B cell (primary cell): ENCODE measurements around the gene FBN1. TPM values are rescaled to one million over a fixed set of nuclear protein-coding genes. Genes with fewer than 3 reads are reported as not detected.

Experiments used
- ATAC-seq: fragments of 200-7000 bp; cut with Tn5 transposase; one replicate; pipeline ENCODE4 v1.10.0; 2021; ENCODE audit warnings: low read depth, mild to moderate bottlenecking, moderate number of reproducible peaks, moderate library complexity
- CTCF ChIA-PET: fragments of 350-600 bp; sonication (Branson Sonifier 250); formaldehyde crosslinking; loops from one replicate; lab custom pipeline; 2021; ENCODE audit warnings: antibody characterized with exemption, inconsistent platforms; lab: Charles Lee
- POLR2A ChIA-PET: fragments of 350-600 bp; sonication (Branson Sonifier 250); formaldehyde crosslinking; loops from one replicate; lab custom pipeline; 2021; ENCODE audit warnings: antibody characterized with exemption; lab: Charles Lee
- DNase-seq: peaks from one replicate; pipeline ENCODE4 v3.0.0; 2013
- H2AFZ ChIP-seq: 2 replicates; pipeline ENCODE4 v1.6.1; 2012; ENCODE audit warnings: mild to moderate bottlenecking, low read depth, low read length; ENCODE audit not compliant: insufficient read depth, poor library complexity, severe bottlenecking
- H3K27ac ChIP-seq, 2 donors: 1 replicate in 1 of 2; 2 replicates in 1 of 2; pipeline ENCODE4 v1.5.1; 2012 to 2013; ENCODE audit warnings: low read length in 2 of 2, mild to moderate bottlenecking in 2 of 2, moderate library complexity in 1 of 2
- H3K27me3 ChIP-seq, 4 experiments: fragments of 200-600 bp in 1 of 4; sonication (generic) in 1 of 4; replicated peaks in 1 of 4; 1 replicate in 2 of 4; 2 replicates in 2 of 4; pipeline versions ENCODE4 v1.6.1 to v1.7.0; 2013 to 2016; ENCODE audit warnings: low read length in 3 of 4, mild to moderate bottlenecking in 2 of 4, mixed read lengths in 1 of 4, moderate library complexity in 1 of 4; ENCODE audit not compliant: insufficient read depth in 4 of 4, control insufficient read depth in 3 of 4; ENCODE audit errors: control extremely low read depth in 1 of 4
- H3K36me3 ChIP-seq, 2 experiments: replicated peaks in 1 of 2; 1 replicate in 1 of 2; 2 replicates in 1 of 2; pipeline versions ENCODE4 v1.6.1 to v1.7.1; 2013; ENCODE audit warnings: low read length in 1 of 2; ENCODE audit not compliant: insufficient read depth in 2 of 2, control insufficient read depth in 1 of 2; ENCODE audit errors: control extremely low read depth in 1 of 2, extremely low read depth in 1 of 2
- H3K4me1 ChIP-seq, 2 donors: fragments of 200-600 bp in 1 of 2; sonication (generic) in 1 of 2; 1 replicate in 1 of 2; 2 replicates in 1 of 2; pipeline versions ENCODE4 v1.5.1 to v1.6.1; 2013 to 2017; ENCODE audit warnings: low read length in 2 of 2; ENCODE audit not compliant: control insufficient read depth in 2 of 2, insufficient read depth in 2 of 2
- H3K4me2 ChIP-seq: replicated peaks from 2 replicates; pipeline ENCODE3; 2012; ENCODE audit warnings: mild to moderate bottlenecking, low read depth, low read length; ENCODE audit not compliant: poor library complexity, severe bottlenecking
- H3K4me3 ChIP-seq, 5 experiments: fragments of 200-600 bp in 1 of 5; sonication (generic) in 1 of 5; 1 replicate in 3 of 5; 2 replicates in 2 of 5; pipeline versions ENCODE4 v1.5.1 to v1.7.0; 2011 to 2016; ENCODE audit warnings: low read length in 4 of 5, mild to moderate bottlenecking in 4 of 5, low read depth in 2 of 5, control low read depth in 1 of 5, moderate library complexity in 1 of 5; ENCODE audit not compliant: insufficient read depth in 1 of 5; ENCODE audit errors: control extremely low read depth in 1 of 5, extremely low read depth in 1 of 5
- H3K79me2 ChIP-seq: fragments of 200-600 bp; sonication (generic); one replicate; pipeline ENCODE4 v1.6.0; 2016; ENCODE audit warnings: low read length; ENCODE audit not compliant: control insufficient read depth, insufficient read depth
- H3K9ac ChIP-seq: fragments of 200-600 bp; sonication (generic); 2 replicates; pipeline ENCODE4 v1.6.1; 2017; ENCODE audit warnings: mild to moderate bottlenecking, low read length, moderate library complexity
- H3K9me3 ChIP-seq, 3 donors: one replicate each; pipeline versions ENCODE4 v1.6.1 to v1.7.1; 2013; ENCODE audit warnings: low read length in 2 of 3; ENCODE audit not compliant: control insufficient read depth in 2 of 3, insufficient read depth in 1 of 3; ENCODE audit errors: control extremely low read depth in 1 of 3
- H4K20me1 ChIP-seq: 2 replicates; pipeline ENCODE4 v1.6.0; 2012; ENCODE audit warnings: mild to moderate bottlenecking, low read length; ENCODE audit not compliant: insufficient read depth, control insufficient read depth, poor library complexity, severe bottlenecking
- H3K27ac Mint-ChIP-seq: one replicate; pipeline ENCODE4 v1.8.0; 2021; ENCODE audit warnings: mixed read lengths
- H3K27me3 Mint-ChIP-seq: one replicate; pipeline ENCODE4 v1.8.0; 2021; ENCODE audit warnings: mixed read lengths
- H3K4me1 Mint-ChIP-seq: one replicate; pipeline ENCODE4 v1.8.0; 2021; ENCODE audit warnings: mixed read lengths
- H3K4me3 Mint-ChIP-seq: one replicate; pipeline ENCODE4 v1.8.0; 2021; ENCODE audit warnings: mixed read lengths
- H3K9me3 Mint-ChIP-seq: one replicate; pipeline ENCODE4 v1.8.0; 2022; ENCODE audit warnings: mixed read lengths; ENCODE audit not compliant: insufficient read depth
- EZH2 ChIP-seq: IDR thresholded peaks from 2 replicates; pipeline ENCODE4 v1.6.1; 2012; ENCODE audit warnings: borderline replicate concordance, low read depth, mild to moderate bottlenecking, moderate library complexity, low read length; ENCODE audit not compliant: insufficient read depth, poor library complexity, severe bottlenecking
- WGBS: methylation state at CpG from one replicate; pipeline ENCODE4 v1.1.5; 2013; ENCODE audit warnings: missing lambda C conversion rate; ENCODE audit not compliant: insufficient coverage; 5-methylcytosine and 5-hydroxymethylcytosine counted together
- intact Hi-C: fragments of 100-400 bp; cut with micrococcal nuclease; formaldehyde crosslinking; loops from one replicate; pipeline ENCODE4 v1.10.0; 2022
- polyA plus RNA-seq: library from polyadenylated mRNA; depleted of rRNA; stranded (reverse); fragments of >200 nt; gene quantifications from 2 replicates; pipeline ENCODE4 v1.2.3, GENCODE V29; 2012
- total RNA-seq, 2 donors: library from RNA; stranded (reverse); fragments of 120-200 nt in 1 of 2; gene quantifications; 1 replicate in 1 of 2; 2 replicates in 1 of 2; pipeline versions ENCODE4 v1.2.3 to v1.2.4, GENCODE V29; 2013 to 2022
- TF ChIP-seq, protein P1 (sequence below): fragments of 200-600 bp; IDR thresholded peaks from one replicate; pipeline ENCODE4 v1.8.0; 2022; ENCODE audit warnings: antibody characterized with exemption, mild to moderate bottlenecking

FBN1 gene
- total and polyA plus RNA-seq, 2 donors (not counting 1 experiment from before 2014, with no cell fraction given), result 0.15 to 0.25 TPM

- Histone ChIP-seq H3K79me2 (no peaks in the 10 kb centered on the region), H2AFZ (no peak overlapping the region), H3K27me3 (no peaks in the 10 kb centered on the region), H3K4me3 (no peak overlapping the region), H3K4me1 (no peaks in the 10 kb centered on the region), H3K4me2 (no peak overlapping the region), H3K9ac (no peak overlapping the region), H3K27ac (no peak overlapping the region), H4K20me1 (no peaks in the 10 kb centered on the region), H3K36me3 (no peaks in the 10 kb centered on the region), H3K9me3 (no peaks in the 10 kb centered on the region)
- ATAC-seq, result no peak
- no peak for TF ChIP-seq EZH2
- TF ChIP-seq, protein P1, sequence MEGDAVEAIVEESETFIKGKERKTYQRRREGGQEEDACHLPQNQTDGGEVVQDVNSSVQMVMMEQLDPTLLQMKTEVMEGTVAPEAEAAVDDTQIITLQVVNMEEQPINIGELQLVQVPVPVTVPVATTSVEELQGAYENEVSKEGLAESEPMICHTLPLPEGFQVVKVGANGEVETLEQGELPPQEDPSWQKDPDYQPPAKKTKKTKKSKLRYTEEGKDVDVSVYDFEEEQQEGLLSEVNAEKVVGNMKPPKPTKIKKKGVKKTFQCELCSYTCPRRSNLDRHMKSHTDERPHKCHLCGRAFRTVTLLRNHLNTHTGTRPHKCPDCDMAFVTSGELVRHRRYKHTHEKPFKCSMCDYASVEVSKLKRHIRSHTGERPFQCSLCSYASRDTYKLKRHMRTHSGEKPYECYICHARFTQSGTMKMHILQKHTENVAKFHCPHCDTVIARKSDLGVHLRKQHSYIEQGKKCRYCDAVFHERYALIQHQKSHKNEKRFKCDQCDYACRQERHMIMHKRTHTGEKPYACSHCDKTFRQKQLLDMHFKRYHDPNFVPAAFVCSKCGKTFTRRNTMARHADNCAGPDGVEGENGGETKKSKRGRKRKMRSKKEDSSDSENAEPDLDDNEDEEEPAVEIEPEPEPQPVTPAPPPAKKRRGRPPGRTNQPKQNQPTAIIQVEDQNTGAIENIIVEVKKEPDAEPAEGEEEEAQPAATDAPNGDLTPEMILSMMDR, result no peak
- no peaks in the 10 kb centered on the region for H3K4me1 Mint-ChIP-seq
- ChIA-PET CTCF (no interaction called here), POLR2A (no interaction called here)
- H3K27me3 Mint-ChIP-seq, result no peaks in the 10 kb centered on the region
- H3K9me3 Mint-ChIP-seq, result peaks cover 4% of the 10 kb centered on the region
- H3K4me3 Mint-ChIP-seq, result no peak overlapping the region
- no CpG with 5 or more reads among the region's 2 CpGs for WGBS
- DNase-seq, result no peak
- H3K27ac Mint-ChIP-seq, result no peak overlapping the region
- intact Hi-C loops, result no loop called here
Measured at GRCh38 chr15:48688493-48688892, 43.0 kb upstream of the FBN1 start.

GRCh38 chr15:48683991-48684765 lies 38.7 kb upstream of the FBN1 start:
- intact Hi-C loops, result no loop called here
- H3K27me3 Mint-ChIP-seq, result no peaks in the 10 kb centered on the region
- CTCF ChIA-PET, result no interaction called here

More at GRCh38 chr15:48683991-48684765, 38.7 kb upstream of the FBN1 start:
- H4K20me1 ChIP-seq, result no peaks in the 10 kb centered on the region
- no peak overlapping the region for H3K9ac ChIP-seq
- no peaks in the 10 kb centered on the region for H3K36me3 ChIP-seq
- no peaks in the 10 kb centered on the region for H3K27me3 ChIP-seq
- no peaks in the 10 kb centered on the region for H3K9me3 ChIP-seq
- ATAC-seq (no peak), DNase-seq (no peak)
- no peak overlapping the region for H3K27ac Mint-ChIP-seq
- H3K79me2 ChIP-seq, result no peaks in the 10 kb centered on the region
- H3K4me3 ChIP-seq, result no peak overlapping the region
- H3K4me2 ChIP-seq, result no peak overlapping the region
- H3K27ac ChIP-seq, result no peak overlapping the region
- POLR2A ChIA-PET, result no interaction called here
- no peak overlapping the region for H2AFZ ChIP-seq
- H3K4me1 ChIP-seq, result no peaks in the 10 kb centered on the region
- no peak for TF ChIP-seq EZH2
- TF ChIP-seq, protein P1, result no peak
- 100% methylated on average over 3 of the region's 4 CpGs for WGBS
- H3K4me3 Mint-ChIP-seq, result no peak overlapping the region
- H3K9me3 Mint-ChIP-seq, result peaks cover 4% of the 10 kb centered on the region
- no peaks in the 10 kb centered on the region for H3K4me1 Mint-ChIP-seq
